Renal cortex interstitium (tissue), 11 donors: ENCODE data around the gene SSNA1. TPM values are rescaled to one million over a fixed set of nuclear protein-coding genes. Genes with fewer than 3 reads are reported as not detected.

Experiments used
- DNase-seq, 11 donors: peaks; one replicate each; pipeline ENCODE4 v3.0.0-alpha.2; 2013; ENCODE audit warnings: low read depth in 9 of 11, low spot score in 4 of 11; ENCODE audit errors: extremely low read depth in 1 of 11
- polyA plus RNA-seq, 3 donors: library from polyadenylated mRNA; unstranded; fragments of 120-200 nt; gene quantifications; one replicate each; pipeline ENCODE4 v1.2.1, GENCODE V29; 2013; ENCODE audit not compliant: insufficient read length in 3 of 3

The SSNA1 gene
- polyA plus RNA-seq, 3 donors, result 36.9 to 62.9 (median 49.8) TPM

GRCh38 chr9:137206602-137207001 lies 18.1 kb downstream of the SSNA1 start:
- no peak for DNase-seq

- DNase-seq, result no peak
Measured at GRCh38 chr9:137211532-137211931, 23.1 kb downstream of the SSNA1 start.

- DNase-seq, result no peak
Measured at GRCh38 chr9:137212520-137212919, 24.0 kb downstream of the SSNA1 start.

- DNase-seq, result no peak
Measured at GRCh38 chr9:137213160-137214060, 24.9 kb downstream of the SSNA1 start.

GRCh38 chr9:137214620-137215019 lies 26.1 kb downstream of the SSNA1 start:
- DNase-seq, result no peak

GRCh38 chr9:137215196-137215986 lies 26.9 kb downstream of the SSNA1 start:
- DNase-seq, result no peak

GRCh38 chr9:137216188-137216965 lies 27.9 kb downstream of the SSNA1 start:
- no peak for DNase-seq

GRCh38 chr9:137217276-137218211 lies 29.1 kb downstream of the SSNA1 start:
- DNase-seq, result no peak

GRCh38 chr9:137218212-137218753 lies 29.8 kb downstream of the SSNA1 start:
- no peak for DNase-seq

GRCh38 chr9:137218754-137219271 lies 30.3 kb downstream of the SSNA1 start:
- no peak for DNase-seq

GRCh38 chr9:137219757-137220316 lies 31.4 kb downstream of the SSNA1 start:
- DNase-seq, result no peak

- no peak for DNase-seq
Measured at GRCh38 chr9:137220317-137221094, 32.0 kb downstream of the SSNA1 start.

- no peak for DNase-seq
Measured at GRCh38 chr9:137221095-137221505, 32.6 kb downstream of the SSNA1 start.

- DNase-seq, result no peak
Measured at GRCh38 chr9:137221506-137222111, 33.1 kb downstream of the SSNA1 start.

- no peak for DNase-seq
Measured at GRCh38 chr9:137222190-137223077, 34.0 kb downstream of the SSNA1 start, which contains the start of gene RNF208. Gene RNF208 (minus strand): TSS chr9:137222240. CDS start chr9:137221212, 1,028 bp downstream.
